Iris pigment epithelial cell (primary cell): ENCODE results near the gene PACS2.

ENCODE experiments used
- DNase-seq: peaks from one replicate; pipeline ENCODE4 v3.0.0-alpha.2; 2011; ENCODE audit warnings: low read depth

PACS2 gene

GRCh38 chr14:105388110-105388951 lies 73.8 kb downstream of the PACS2 start:
- DNase-seq, result no peak

GRCh38 chr14:105388976-105389375 lies 74.4 kb downstream of the PACS2 start:
- DNase-seq, result no peak

GRCh38 chr14:105389534-105389933 lies 75.0 kb downstream of the PACS2 start:
- DNase-seq, result no peak

GRCh38 chr14:105389976-105390848 lies 75.7 kb downstream of the PACS2 start:
- no peak for DNase-seq

GRCh38 chr14:105390849-105391500 lies 76.4 kb downstream of the PACS2 start:
- no peak for DNase-seq

GRCh38 chr14:105391541-105391940 lies 77.0 kb downstream of the PACS2 start:
- DNase-seq, result no peak

- DNase-seq, result no peak
Measured at GRCh38 chr14:105392131-105393090, 77.9 kb downstream of the PACS2 start.

- no peak for DNase-seq
Measured at GRCh38 chr14:105393151-105393550, 78.6 kb downstream of the PACS2 start.

GRCh38 chr14:105394714-105395537 lies 80.4 kb downstream of the PACS2 start:
- no peak for DNase-seq

GRCh38 chr14:105395538-105395854 lies 80.9 kb downstream of the PACS2 start:
- DNase-seq, result no peak

- DNase-seq, result no peak
Measured at GRCh38 chr14:105397350-105397931, 82.9 kb downstream of the PACS2 start.

GRCh38 chr14:105398044-105398725 lies 83.6 kb downstream of the PACS2 start, which contains the start of gene TEX22:
Gene TEX22, plus strand, starts transcription at chr14:105398538. Its CDS starts 803 bp downstream, at chr14:105399341.
- DNase-seq, result peak; percentile 71

- DNase-seq, result peak; percentile 28
Measured at GRCh38 chr14:105398726-105399465, 84.3 kb downstream of the PACS2 start.

GRCh38 chr14:105399466-105399775 lies 84.9 kb downstream of the PACS2 start:
- DNase-seq, result no peak

GRCh38 chr14:105400016-105400415 lies 85.5 kb downstream of the PACS2 start:
- no peak for DNase-seq

GRCh38 chr14:105401699-105402098 lies 87.2 kb downstream of the PACS2 start:
- DNase-seq, result no peak

- DNase-seq, result no peak
Measured at GRCh38 chr14:105408592-105408991, 94.0 kb downstream of the PACS2 start.

GRCh38 chr14:105409364-105409763 lies 94.8 kb downstream of the PACS2 start:
- no peak for DNase-seq

GRCh38 chr14:105410642-105411016 lies 96.1 kb downstream of the PACS2 start:
- DNase-seq, result no peak
